Brain microvascular endothelial cell (primary cell): ENCODE measurements around the gene HCFC2.

Experiments used
- DNase-seq: peaks from one replicate; pipeline ENCODE4 v3.0.0-alpha.2; 2020
- H3K27ac ChIP-seq: fragments of 250-450 bp; sonication (Bioruptor Pico); 2 replicates; pipeline ENCODE4 v1.5.1; 2020; ENCODE audit warnings: mild to moderate bottlenecking, moderate library complexity
- H3K27me3 ChIP-seq: fragments of 250-450 bp; sonication (Bioruptor Pico); replicated peaks from 2 replicates; pipeline ENCODE4 v1.5.1; 2020; ENCODE audit warnings: mild to moderate bottlenecking
- H3K36me3 ChIP-seq: fragments of 250-450 bp; sonication (Bioruptor Pico); replicated peaks from 2 replicates; pipeline ENCODE4 v1.5.1; 2020; ENCODE audit warnings: mild to moderate bottlenecking
- H3K4me3 ChIP-seq: 2 replicates; pipeline ENCODE4 v1.5.1; 2011; ENCODE audit warnings: low read depth, mild to moderate bottlenecking, control low read depth, low read length, moderate library complexity
- CTCF ChIP-seq: IDR thresholded peaks from 2 replicates; pipeline ENCODE4 v1.5.1; 2011; ENCODE audit warnings: low read depth, mild to moderate bottlenecking, moderate library complexity, low read length, control low read depth, inconsistent platforms; ENCODE audit errors: missing control alignments
- in situ Hi-C: cut with HindIII; loops from 2 replicates; pipeline ENCODE4 v1.10.0; 2017; ENCODE audit warnings: low sequenced_read_pairs, low pct_ligation_motif_present

Gene HCFC2

GRCh38 chr12:104059963-104060362 is 4.4 kb upstream of the HCFC2 start:
- no peak for TF ChIP-seq CTCF
- no peak for DNase-seq
- in situ Hi-C loops = no loop called here

DNA sequence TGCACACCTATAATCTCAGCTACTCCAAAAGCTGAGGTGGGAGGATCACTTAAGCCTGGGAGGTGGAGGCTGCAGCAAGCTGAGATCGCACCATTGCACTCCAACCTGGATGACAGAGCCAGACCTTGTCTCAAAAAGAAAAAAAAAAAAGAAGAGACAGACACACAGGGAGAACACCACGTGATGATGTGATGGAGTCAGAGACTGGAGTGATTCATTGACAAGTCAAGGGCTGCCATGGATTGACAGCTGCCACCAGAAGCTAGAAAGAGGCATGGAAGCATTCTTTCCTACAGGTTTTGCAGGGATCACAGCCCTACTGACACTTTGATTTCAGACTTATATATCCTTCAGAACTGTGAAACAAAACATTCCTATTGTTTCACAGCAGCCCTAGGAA is 3.5 kb upstream of the HCFC2 start:
- H3K27me3 ChIP-seq = no peaks in the 10 kb centered on the region
- H3K36me3 ChIP-seq = no peaks in the 10 kb centered on the region
- H3K4me3 ChIP-seq = no peak overlapping the region
- no peak for DNase-seq
- no peak for TF ChIP-seq CTCF
- no peak overlapping the region for H3K27ac ChIP-seq
- in situ Hi-C loops = no loop called here

More at GRCh38 chr12:104059963-104060362, 4.4 kb upstream of the HCFC2 start:
- Histone ChIP-seq H3K27me3 (no peaks in the 10 kb centered on the region), H3K4me3 (no peak overlapping the region), H3K27ac (no peak overlapping the region), H3K36me3 (no peaks in the 10 kb centered on the region)

GRCh38 chr12:104063712-104064030 is 660 bp upstream of the HCFC2 start:
- H3K27ac ChIP-seq = peak overlapping the region; percentile 56
- H3K36me3 ChIP-seq = peaks cover 2% of the 10 kb centered on the region
- DNase-seq = peak; percentile 28
- TF ChIP-seq CTCF = no peak
- in situ Hi-C loops = no loop called here
- H3K4me3 ChIP-seq = peak overlapping the region; percentile 89
- no peaks in the 10 kb centered on the region for H3K27me3 ChIP-seq

DNA sequence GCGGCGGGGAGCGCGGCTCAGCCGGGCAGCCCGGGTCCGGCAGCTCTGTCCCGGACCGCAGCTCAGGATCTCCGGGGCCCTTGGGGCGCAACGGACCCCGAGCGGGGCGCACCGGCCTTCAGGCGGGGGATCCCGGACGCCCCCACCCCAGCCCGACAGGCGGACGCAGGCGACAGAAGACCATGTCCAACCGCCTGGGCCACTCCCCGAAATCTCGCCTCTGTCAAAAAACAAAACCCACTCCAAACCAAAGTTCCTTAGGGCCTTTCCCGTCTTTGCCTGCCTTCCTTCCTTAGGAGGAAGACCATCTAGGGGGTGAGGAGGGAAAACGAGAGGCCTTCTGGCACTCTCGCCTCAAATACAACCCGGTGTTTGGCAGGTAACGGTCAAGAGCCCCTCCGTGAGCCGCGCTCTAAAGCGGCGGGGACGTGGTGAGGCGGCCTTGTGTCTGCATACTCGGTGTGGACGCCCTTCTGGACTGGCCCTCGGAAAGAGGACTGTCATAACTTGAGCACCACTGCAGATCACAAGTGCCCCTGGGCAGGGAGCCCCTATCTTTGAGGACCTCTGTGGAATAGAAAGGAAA is 604 bp downstream of the HCFC2 start:
- Histone ChIP-seq H3K4me3 (peak overlapping the region; percentile 89), H3K27me3 (no peaks in the 10 kb centered on the region), H3K27ac (no peak overlapping the region), H3K36me3 (peaks cover 5% of the 10 kb centered on the region)
- no peak for TF ChIP-seq CTCF
- in situ Hi-C loops = no loop called here
- no peak for DNase-seq

GRCh38 chr12:104072099-104072498 is 7.8 kb downstream of the HCFC2 start:
- Histone ChIP-seq H3K27me3 (no peaks in the 10 kb centered on the region), H3K27ac (no peak overlapping the region), H3K4me3 (no peak overlapping the region), H3K36me3 (peaks cover 5% of the 10 kb centered on the region)
- TF ChIP-seq CTCF = no peak
- no peak for DNase-seq
- in situ Hi-C loops = no loop called here

GRCh38 chr12:104073699-104074098 is 9.4 kb downstream of the HCFC2 start:
- H3K27ac ChIP-seq = no peak overlapping the region
- H3K4me3 ChIP-seq = no peak overlapping the region
- H3K27me3 ChIP-seq = no peaks in the 10 kb centered on the region
- no peak for DNase-seq
- H3K36me3 ChIP-seq = peaks cover 2% of the 10 kb centered on the region
- TF ChIP-seq CTCF = no peak
- in situ Hi-C loops = no loop called here
